ENCODE data around the gene AIFM3.
"Not testable (repeated sequence)": the region's sequence is repeated elsewhere in the genome, so short reads cannot be mapped to it uniquely, and the experiment has no call there.

The AIFM3 gene

GRCh38 chr22:20957683-20958431 is 9.2 kb upstream of the AIFM3 start:
- DNase-seq (ENCODE audit: low spot score): peak; percentile 59

- no peak for DNase-seq (ENCODE audit: low spot score)
These were observed 7.2 kb upstream of the AIFM3 start for GRCh38 chr22:20959578-20960461.

DNA sequence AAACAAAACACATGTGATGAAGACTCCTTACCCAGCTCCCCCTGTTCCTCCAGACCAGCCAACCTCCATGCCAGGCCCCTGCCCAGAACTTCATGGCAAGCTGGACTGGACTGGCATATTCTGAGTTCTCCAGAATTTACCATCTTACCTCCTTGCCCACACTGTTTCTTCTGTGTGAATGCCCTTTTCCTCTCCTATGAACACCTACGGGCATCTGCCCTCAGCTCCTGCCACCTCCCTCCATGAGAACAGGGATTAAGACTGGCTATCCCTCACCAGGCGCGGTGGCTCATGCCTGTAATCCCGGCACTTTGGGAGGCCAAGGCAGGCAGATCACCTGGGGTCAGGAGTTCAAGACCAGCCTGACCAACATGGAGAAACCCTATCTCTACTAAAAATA is 6.4 kb upstream of the AIFM3 start:
- no peak for DNase-seq (ENCODE audit: low spot score)

DNA sequence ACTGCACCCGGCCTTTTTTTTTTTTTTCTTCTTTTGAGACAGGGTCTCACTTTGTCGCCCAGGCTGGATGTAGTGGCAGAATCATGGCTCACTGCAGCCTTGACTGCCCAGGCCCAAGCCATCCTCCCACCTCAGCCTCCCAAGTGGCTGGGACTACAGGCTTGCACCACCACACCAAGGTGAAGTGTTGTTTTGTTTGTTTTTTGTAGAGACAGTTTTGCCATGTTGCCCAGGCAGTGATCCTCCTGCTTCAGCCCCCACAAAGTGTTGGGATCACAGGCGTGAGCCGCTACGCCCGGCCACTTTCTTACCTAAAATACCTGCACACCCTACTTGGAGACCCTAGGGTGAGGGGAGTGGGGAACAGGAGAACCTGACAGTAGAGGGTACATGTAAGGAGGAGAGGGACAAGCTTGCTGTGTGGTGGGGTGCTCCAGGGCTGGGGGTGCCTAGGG is 4.5 kb upstream of the AIFM3 start:
- no peak for DNase-seq (ENCODE audit: low spot score)

DNA sequence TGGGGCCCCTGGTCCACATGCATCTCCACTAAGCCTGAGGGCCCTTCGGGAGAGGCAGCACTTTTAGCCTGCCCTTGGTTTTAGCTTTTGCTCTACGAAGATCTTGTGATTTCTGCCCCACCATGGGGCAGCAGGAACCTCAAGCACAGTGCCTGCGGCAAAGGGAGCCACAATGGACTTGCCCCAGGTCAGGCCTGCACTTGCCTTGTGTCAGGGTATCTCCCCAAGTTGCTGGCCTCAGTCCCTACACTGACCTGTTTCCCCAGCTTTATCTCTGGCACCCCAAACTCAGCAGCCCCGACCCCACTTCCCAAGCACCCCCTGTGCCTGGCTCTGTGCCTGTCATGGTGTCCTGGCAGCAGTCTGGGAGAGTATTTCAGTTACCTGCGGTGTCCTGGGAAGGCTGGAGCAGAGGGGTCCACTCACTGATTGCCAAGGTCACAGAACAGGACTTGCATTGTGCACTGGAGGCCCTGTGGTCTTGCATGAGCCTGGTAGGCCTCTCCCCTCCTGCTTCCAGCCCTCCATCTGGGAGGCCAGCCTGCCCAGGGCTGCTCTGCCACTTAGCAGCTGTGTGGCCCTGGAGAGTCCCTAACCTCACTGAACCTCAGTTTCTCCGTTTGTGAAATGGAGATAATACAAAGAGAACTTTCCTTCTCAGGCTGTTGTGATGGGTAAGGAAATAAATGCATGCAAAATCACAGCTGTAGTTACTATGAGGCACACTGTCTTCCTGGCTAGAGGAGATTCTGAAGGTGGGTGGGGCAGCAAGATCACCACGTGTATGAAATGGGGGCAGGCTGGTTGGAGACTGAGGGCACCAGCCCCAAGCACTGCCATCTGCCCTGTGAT is 3.6 kb upstream of the AIFM3 start:
- DNase-seq (ENCODE audit: low spot score): no peak

- no peak for DNase-seq (ENCODE audit: low spot score)
These were observed 2.8 kb upstream of the AIFM3 start for GRCh38 chr22:20964090-20964798.

- peak; percentile 52 for DNase-seq (ENCODE audit: low spot score)
These were observed 2.3 kb upstream of the AIFM3 start for GRCh38 chr22:20964799-20965103.

- DNase-seq (ENCODE audit: low spot score): peak; percentile 48
These were observed 1.8 kb upstream of the AIFM3 start for GRCh38 chr22:20965104-20965887.

DNA sequence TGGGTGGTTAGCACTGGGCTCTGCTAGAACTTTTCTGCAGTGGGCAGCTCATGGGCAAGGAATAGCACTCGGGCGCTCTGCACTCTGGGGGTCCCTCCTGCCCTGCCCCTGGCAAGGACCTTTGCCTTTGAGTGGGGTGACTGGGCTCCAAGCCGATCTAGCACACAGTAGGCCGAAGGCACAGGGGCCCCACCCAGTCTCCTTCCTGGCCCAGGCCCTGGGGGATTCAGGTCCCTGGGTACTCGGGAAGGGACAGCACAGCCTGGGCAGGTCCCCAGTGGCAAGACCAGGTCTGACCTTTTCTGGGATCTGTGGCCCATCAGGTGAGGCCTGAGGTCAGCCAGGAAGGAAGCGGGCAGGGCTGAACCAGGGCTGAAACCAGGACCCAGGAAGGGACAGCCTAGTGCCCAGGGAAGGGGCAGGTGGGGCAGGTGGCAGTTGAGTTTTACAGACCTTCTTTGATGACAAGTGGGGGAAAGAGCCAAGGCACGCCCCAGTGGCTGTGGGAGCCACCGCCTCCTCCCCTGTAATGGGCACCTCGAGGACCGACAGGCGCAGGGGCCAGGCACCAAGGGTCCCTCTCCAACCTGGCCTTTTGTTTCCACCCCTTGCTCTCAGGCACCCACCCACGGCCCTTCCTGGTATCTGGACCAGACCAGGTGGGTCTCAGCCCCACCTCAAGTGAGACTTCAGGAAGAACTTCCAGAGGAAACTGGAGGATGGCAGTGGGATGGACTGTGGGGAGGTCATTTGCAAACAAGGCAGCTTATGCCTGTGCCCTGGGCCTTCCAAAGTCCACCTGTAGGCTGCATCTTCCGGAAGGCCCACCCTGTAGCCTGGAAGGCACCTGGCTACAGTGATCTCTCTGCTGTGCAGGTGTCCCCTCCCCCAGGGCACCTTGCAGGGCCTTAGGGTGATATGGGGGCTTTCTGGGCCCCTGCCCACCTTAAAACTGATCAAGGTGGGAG is 883 bp upstream of the AIFM3 start:
- no peak for DNase-seq (ENCODE audit: low spot score)

GRCh38 chr22:20967697-20968211 is 699 bp downstream of the AIFM3 start:
- peak; percentile 59 for DNase-seq (ENCODE audit: low spot score)

- DNase-seq (ENCODE audit: low spot score): no peak
These were observed 1.4 kb downstream of the AIFM3 start for GRCh38 chr22:20968281-20968977.

- no peak for DNase-seq (ENCODE audit: low spot score)
These were observed 4.0 kb downstream of the AIFM3 start for GRCh38 chr22:20970939-20971657.

GRCh38 chr22:20972014-20972694 is 5.1 kb downstream of the AIFM3 start:
- DNase-seq (ENCODE audit: low spot score): not testable (repeated sequence)

- DNase-seq (ENCODE audit: low spot score): no peak
These were observed 6.0 kb downstream of the AIFM3 start for GRCh38 chr22:20972933-20973577.

DNA sequence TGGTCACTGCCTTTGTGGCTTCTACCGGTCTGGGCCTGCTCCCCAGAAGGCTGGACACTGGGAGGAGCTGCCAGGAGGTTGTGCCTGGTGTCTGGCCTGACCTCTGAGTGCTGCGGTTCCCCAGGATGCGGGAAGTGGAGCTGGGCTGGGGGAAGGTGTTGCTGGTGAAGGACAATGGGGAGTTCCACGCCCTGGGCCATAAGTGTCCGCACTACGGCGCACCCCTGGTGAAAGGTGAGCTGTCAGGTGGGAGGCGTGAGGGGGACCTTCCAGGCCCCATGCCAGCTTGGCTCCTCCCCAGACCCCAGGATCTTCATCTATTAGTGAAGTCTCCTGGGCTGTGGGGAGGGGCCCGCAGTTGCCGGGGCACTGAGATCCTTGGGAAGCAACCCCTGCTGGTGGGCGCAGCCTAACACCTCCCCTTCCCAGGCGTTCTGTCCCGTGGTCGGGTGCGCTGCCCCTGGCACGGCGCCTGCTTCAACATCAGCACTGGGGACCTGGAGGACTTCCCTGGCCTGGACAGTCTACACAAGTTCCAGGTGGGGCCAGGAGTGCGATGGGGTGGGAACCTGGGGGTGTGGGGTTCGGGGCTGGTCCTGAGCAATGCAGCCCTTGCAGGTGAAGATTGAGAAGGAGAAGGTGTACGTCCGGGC is 6.7 kb downstream of the AIFM3 start:
- no peak for DNase-seq (ENCODE audit: low spot score)

- no peak for DNase-seq (ENCODE audit: low spot score)
These were observed 7.4 kb downstream of the AIFM3 start for GRCh38 chr22:20974336-20974955.
